Measurements from ENCODE around the gene SYNJ2. TPM values are rescaled to one million over a fixed set of nuclear protein-coding genes. Genes with fewer than 3 reads are reported as not detected.
A peak's percentile ranks its signal among the peaks of the same experiment; 100 is the strongest.

The SYNJ2 gene
- total and polyA plus RNA-seq, 11 donors: 7.5 to 27.0 (median 18.2) TPM

DNA sequence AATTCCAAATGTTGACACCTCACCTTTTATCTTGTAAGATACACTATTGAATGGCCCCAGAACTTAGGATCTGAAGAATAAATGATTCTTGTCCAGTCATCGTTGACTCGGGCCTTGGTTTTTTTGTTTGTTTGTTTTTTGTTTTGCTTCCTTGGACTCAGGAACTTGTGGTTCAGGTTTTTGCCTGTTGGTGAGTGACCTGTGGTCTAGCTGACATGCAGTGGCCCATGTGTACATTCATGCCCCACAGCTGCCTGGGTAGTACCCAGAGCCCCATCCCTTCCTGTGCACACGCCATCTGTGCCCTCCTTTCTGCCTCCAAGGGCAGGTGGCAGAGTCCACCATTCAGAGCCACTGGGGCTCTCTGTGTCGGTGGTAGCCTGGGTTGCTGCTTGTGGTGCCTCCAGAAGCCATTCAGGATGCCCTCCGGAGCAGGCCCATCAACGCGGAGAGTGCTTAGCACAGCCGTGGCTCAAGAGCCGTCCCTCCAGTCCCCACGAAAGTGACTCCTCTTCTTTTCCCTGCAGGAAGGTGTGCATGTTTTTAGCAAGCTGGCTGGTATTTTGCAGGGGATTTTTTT lies 85.9 kb downstream of the SYNJ2 start:
- TF ChIP-seq POLR2A (IDR thresholded peaks at IDR 0.05): no peak
- TF ChIP-seq, protein P1, sequence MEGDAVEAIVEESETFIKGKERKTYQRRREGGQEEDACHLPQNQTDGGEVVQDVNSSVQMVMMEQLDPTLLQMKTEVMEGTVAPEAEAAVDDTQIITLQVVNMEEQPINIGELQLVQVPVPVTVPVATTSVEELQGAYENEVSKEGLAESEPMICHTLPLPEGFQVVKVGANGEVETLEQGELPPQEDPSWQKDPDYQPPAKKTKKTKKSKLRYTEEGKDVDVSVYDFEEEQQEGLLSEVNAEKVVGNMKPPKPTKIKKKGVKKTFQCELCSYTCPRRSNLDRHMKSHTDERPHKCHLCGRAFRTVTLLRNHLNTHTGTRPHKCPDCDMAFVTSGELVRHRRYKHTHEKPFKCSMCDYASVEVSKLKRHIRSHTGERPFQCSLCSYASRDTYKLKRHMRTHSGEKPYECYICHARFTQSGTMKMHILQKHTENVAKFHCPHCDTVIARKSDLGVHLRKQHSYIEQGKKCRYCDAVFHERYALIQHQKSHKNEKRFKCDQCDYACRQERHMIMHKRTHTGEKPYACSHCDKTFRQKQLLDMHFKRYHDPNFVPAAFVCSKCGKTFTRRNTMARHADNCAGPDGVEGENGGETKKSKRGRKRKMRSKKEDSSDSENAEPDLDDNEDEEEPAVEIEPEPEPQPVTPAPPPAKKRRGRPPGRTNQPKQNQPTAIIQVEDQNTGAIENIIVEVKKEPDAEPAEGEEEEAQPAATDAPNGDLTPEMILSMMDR (IDR thresholded peaks at IDR 0.05): no peak
- H3K4me3 ChIP-seq: no peak overlapping the region
- H3K4me1 ChIP-seq: peaks cover 0 to 32% (median 8%) of the 10 kb centered on the region in 12 donors
- no peaks in the 10 kb centered on the region for H3K27me3 ChIP-seq
- 90 to 96% (median 94%) methylated on average over 10 of the region's 10 CpGs for WGBS, 4 donors
- ATAC-seq (no peak), DNase-seq (no peak)
- peaks cover 0 to 8% (median 0%) of the 10 kb centered on the region in 12 donors for H3K9me3 ChIP-seq
- no peak overlapping the region for H3K27ac ChIP-seq
- intact Hi-C loops (cut with DNase I): loop anchor here in 3 of 10 donors (5.0 to 10.0 kb wide), 4 partner anchors 40 to 753 kb away; no protein-coding TSS in a partner anchor
- H3K36me3 ChIP-seq: peaks cover 0 to 91% (median 58%) of the 10 kb centered on the region in 9 donors

DNA sequence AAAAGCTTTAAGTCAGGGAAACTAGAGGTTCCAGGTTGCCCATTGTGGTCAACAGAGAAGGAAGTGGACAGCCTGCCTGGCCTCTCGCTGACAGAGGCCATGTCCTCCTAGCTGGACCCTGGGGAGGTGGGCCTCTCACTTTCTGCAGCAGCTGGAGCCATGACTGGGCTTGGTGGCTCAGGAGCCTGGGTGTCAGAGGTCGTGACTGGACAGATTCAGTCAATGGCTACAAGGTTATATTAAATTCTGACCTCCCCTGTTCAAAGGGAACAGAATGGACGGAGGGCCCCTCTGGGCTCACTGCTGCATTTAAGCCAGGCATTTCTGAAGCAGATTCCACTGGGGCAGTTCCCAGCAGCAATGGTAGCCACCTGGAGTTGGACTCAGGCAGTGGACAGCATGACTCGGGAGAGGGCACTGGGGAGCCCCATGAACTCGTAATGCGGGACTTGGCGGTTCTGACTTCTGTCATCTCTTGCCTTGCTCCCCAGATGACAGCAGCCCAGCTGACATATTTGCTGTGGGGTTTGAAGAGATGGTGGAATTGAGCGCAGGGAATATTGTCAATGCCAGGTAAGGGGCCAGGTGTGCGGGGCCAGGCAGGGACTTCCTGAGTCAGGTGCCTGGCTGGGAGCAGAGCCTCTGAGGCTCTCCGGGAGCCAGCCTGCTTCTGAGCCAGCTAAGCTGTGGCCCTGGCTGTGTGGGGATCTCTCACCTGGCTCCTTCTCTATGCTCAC lies 86.7 kb downstream of the SYNJ2 start:
- peak overlapping the region in 8 of 12 donors; percentile 10 to 73 (median 42) for H3K27ac ChIP-seq
- DNase-seq (peak in 1 of 5 donors; percentile 48), ATAC-seq (peak in 1 of 4 donors; percentile 6)
- TF ChIP-seq, protein P1 (IDR thresholded peaks at IDR 0.05): no peak
- TF ChIP-seq POLR2A (IDR thresholded peaks at IDR 0.05): no peak
- no peaks in the 10 kb centered on the region for H3K27me3 ChIP-seq
- H3K4me3 ChIP-seq: no peak overlapping the region
- WGBS, 4 donors: 88 to 94% (median 91%) methylated on average over 10 of the region's 10 CpGs
- intact Hi-C loops (cut with DNase I): loop anchor here in 3 of 10 donors (5.0 to 10.0 kb wide), 4 partner anchors 41 to 754 kb away; no protein-coding TSS in a partner anchor
- H3K36me3 ChIP-seq: peaks cover 0 to 88% (median 59%) of the 10 kb centered on the region in 9 donors
- H3K4me1 ChIP-seq: peaks cover 0 to 32% (median 8%) of the 10 kb centered on the region in 12 donors
- H3K9me3 ChIP-seq: peaks cover 0 to under 1% (median 0%) of the 10 kb centered on the region in 12 donors

DNA sequence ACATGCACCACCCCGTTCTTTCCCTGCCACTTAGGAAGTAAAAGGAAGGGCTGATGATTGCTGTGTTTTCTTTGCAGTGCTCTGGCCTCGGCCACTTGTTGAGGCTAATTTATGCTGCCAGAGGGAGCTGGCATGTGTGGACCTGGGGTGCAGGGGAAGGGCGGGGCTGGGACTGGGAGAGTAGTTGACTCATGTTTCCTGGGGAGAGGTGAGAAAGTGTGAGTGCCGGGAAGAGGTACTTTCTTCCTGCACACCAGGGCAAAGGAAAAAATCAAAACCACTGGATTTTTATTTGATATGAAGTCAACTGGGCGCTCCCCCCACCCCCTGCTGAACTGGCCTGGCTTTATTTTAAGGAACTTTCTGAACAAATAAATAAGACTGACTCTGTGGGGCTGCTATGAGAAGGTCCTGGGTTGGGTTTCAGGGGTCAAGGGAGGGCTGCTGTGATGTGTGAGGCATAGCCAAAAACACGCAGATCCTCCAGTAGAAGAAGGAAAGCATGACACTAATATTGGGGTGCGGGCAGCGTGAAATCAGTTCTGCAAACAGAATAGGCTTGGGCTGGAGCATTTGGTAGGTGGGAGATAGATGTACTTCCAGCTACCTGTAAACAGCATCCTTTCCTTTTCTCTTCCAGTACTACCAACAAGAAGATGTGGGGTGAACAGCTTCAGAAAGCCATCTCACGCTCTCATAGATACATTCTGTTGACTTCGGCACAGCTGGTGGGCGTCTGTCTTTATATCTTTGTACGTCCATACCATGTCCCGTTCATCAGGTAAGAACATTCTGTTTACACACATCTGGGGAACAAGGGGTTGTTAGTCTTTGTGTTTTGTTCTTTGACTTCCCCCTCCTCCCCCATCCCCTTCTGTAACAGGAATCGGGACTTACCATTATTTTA lies 87.5 kb downstream of the SYNJ2 start:
- Histone ChIP-seq H3K36me3 (peaks cover 0 to 89% (median 50%) of the 10 kb centered on the region in 9 donors), H3K4me1 (peaks cover 0 to 39% (median 8%) of the 10 kb centered on the region in 12 donors), H3K9me3 (no peaks in the 10 kb centered on the region), H3K4me3 (no peak overlapping the region), H3K27me3 (no peaks in the 10 kb centered on the region), H3K27ac (peak overlapping the region in 9 of 12 donors; percentile 23 to 73 (median 56))
- ATAC-seq (peak in 3 of 4 donors; percentile 35 to 48 (median 36)), DNase-seq (peak in 1 of 5 donors; percentile 51)
- no peak for TF ChIP-seq POLR2A (IDR thresholded peaks at IDR 0.05)
- TF ChIP-seq, protein P1 (IDR thresholded peaks at IDR 0.05): no peak
- 75 to 77% (median 76%) methylated on average over 14 of the region's 14 CpGs for WGBS, 4 donors
- intact Hi-C loops (cut with DNase I): loop anchor here in 3 of 10 donors (5.0 to 10.0 kb wide), 4 partner anchors 42 to 754 kb away; no protein-coding TSS in a partner anchor

All from heart left ventricle (tissue), 16 donors.